IMR-90 (cell line): ENCODE measurements around the gene COG3. TPM values are rescaled to one million over a fixed set of nuclear protein-coding genes. Genes with fewer than 3 reads are reported as not detected.

ENCODE experiments used
- ATAC-seq: fragments of 200-7000 bp; cut with Tn5 transposase; 2 replicates; pipeline ENCODE4 v1.9.1; 2020; ENCODE audit warnings: low read depth, mild to moderate bottlenecking, moderate library complexity
- BruUV-seq: library from RNA; stranded (reverse); fragments of 400-500 nt; replicated peaks from 2 replicates; lab custom pipeline; 2021; lab: Mats Ljungman, UMichigan
- CTCF ChIA-PET: fragments of 300-600 bp; formaldehyde crosslinking; extraction: SDS; loops from one replicate; lab custom pipeline; 2021; ENCODE audit warnings: antibody characterized with exemption; lab: Yijun Ruan, JAX
- POLR2A ChIA-PET: fragments of 300-600 bp; sonication (Branson Sonifier 250); formaldehyde crosslinking; loops from one replicate; lab custom pipeline; 2022; ENCODE audit warnings: antibody characterized with exemption; ENCODE audit not compliant: unreplicated experiment; lab: Charles Lee
- DNase-seq: peaks from one replicate; pipeline ENCODE4 v3.0.0; 2013
- H2AFZ ChIP-seq: replicated peaks from 2 replicates; pipeline ENCODE3; 2013; ENCODE audit warnings: low read length, mild to moderate bottlenecking; ENCODE audit not compliant: poor library complexity
- H2AK5ac ChIP-seq: 2 replicates; pipeline ENCODE4 v1.6.1; 2013; ENCODE audit warnings: low read depth, low read length, inconsistent platforms
- H2AK9ac ChIP-seq: replicated peaks from 2 replicates; pipeline ENCODE3; 2013; ENCODE audit warnings: mild to moderate bottlenecking, low read depth, low read length, moderate library complexity; ENCODE audit not compliant: poor library complexity
- H2BK120ac ChIP-seq: 2 replicates; pipeline ENCODE4 v1.6.1; 2013; ENCODE audit warnings: low read depth, low read length, inconsistent platforms
- H2BK15ac ChIP-seq: 3 replicates; pipeline ENCODE4 v1.6.1; 2013; ENCODE audit warnings: low read depth, low read length, inconsistent platforms
- H2BK20ac ChIP-seq: 2 replicates; pipeline ENCODE4 v1.6.1; 2013; ENCODE audit warnings: low read depth, mild to moderate bottlenecking, inconsistent platforms, low read length, moderate library complexity
- H2BK5ac ChIP-seq: 2 replicates; pipeline ENCODE4 v1.6.1; 2013; ENCODE audit warnings: mild to moderate bottlenecking, low read depth, low read length, inconsistent platforms; ENCODE audit not compliant: poor library complexity, severe bottlenecking
- H3K14ac ChIP-seq: replicated peaks from 2 replicates; pipeline ENCODE4 v1.6.1; 2013; ENCODE audit warnings: low read depth, low read length, inconsistent platforms
- H3K18ac ChIP-seq: 2 replicates; pipeline ENCODE4 v1.6.1; 2013; ENCODE audit warnings: low read depth, low read length, control low read depth
- H3K23ac ChIP-seq: 2 replicates; pipeline ENCODE4 v1.6.1; 2013; ENCODE audit warnings: low read depth, low read length, inconsistent platforms
- H3K27ac ChIP-seq: 2 replicates; pipeline ENCODE4 v1.5.1; 2013; ENCODE audit warnings: mild to moderate bottlenecking, control low read depth, low read length; ENCODE audit not compliant: insufficient read depth
- H3K27me3 ChIP-seq: 2 replicates; pipeline ENCODE4 v1.6.1; 2013; ENCODE audit warnings: low read length; ENCODE audit not compliant: control insufficient read depth, insufficient read depth
- H3K36me3 ChIP-seq: 2 replicates; pipeline ENCODE4 v1.6.1; 2013; ENCODE audit warnings: low read length, mixed read lengths; ENCODE audit not compliant: control insufficient read depth, insufficient read depth
- H3K4ac ChIP-seq: 2 replicates; pipeline ENCODE4 v1.6.1; 2013; ENCODE audit warnings: low read depth, low read length, inconsistent platforms
- H3K4me1 ChIP-seq: 2 replicates; pipeline ENCODE4 v1.6.1; 2013; ENCODE audit warnings: low read length, mixed read lengths; ENCODE audit not compliant: control insufficient read depth, insufficient read depth
- H3K4me2 ChIP-seq: 2 replicates; pipeline ENCODE4 v1.6.1; 2013; ENCODE audit warnings: low read depth, mild to moderate bottlenecking, control low read depth, low read length, moderate library complexity
- H3K4me3 ChIP-seq: 2 replicates; pipeline ENCODE4 v1.5.1; 2013; ENCODE audit warnings: low read depth, mild to moderate bottlenecking, control low read depth, low read length, moderate library complexity; ENCODE audit not compliant: insufficient read depth
- H3K56ac ChIP-seq: 2 replicates; pipeline ENCODE4 v1.6.1; 2013; ENCODE audit warnings: low read length, inconsistent platforms; ENCODE audit not compliant: insufficient read depth; ENCODE audit errors: extremely low read depth
- H3K79me1 ChIP-seq, 2 experiments: 2 replicates each; pipeline ENCODE4 v1.6.1; 2013; ENCODE audit warnings: low read length in 2 of 2, inconsistent platforms in 1 of 2, low read depth in 1 of 2
- H3K9ac ChIP-seq: 2 replicates; pipeline ENCODE4 v1.6.1; 2013; ENCODE audit warnings: low read depth, low read length, control low read depth
- H3K9me1 ChIP-seq: 2 replicates; pipeline ENCODE4 v1.6.1; 2013; ENCODE audit warnings: low read length, inconsistent platforms; ENCODE audit not compliant: insufficient read depth
- H3K9me3 ChIP-seq: 2 replicates; pipeline ENCODE4 v1.6.1; 2013; ENCODE audit warnings: low read length; ENCODE audit not compliant: control insufficient read depth, insufficient read depth
- H4K20me1 ChIP-seq: 2 replicates; pipeline ENCODE4 v1.6.1; 2013; ENCODE audit warnings: low read length, inconsistent platforms; ENCODE audit not compliant: insufficient read depth
- H4K5ac ChIP-seq: 2 replicates; pipeline ENCODE4 v1.6.1; 2013; ENCODE audit warnings: mild to moderate bottlenecking, low read depth, low read length, control low read depth
- H4K8ac ChIP-seq, 2 experiments: 2 replicates each; pipeline ENCODE4 v1.6.1; 2013; ENCODE audit warnings: low read depth in 2 of 2, low read length in 2 of 2, control low read depth in 1 of 2, inconsistent platforms in 1 of 2
- H4K91ac ChIP-seq: 2 replicates; pipeline ENCODE4 v1.6.1; 2013; ENCODE audit warnings: low read depth, low read length, inconsistent platforms; ENCODE audit not compliant: insufficient read depth
- BHLHE40 ChIP-seq: fragments of 150-350 bp; IDR thresholded peaks from 2 replicates; pipeline ENCODE4 v1.6.1; 2016; ENCODE audit warnings: mild to moderate bottlenecking, low read depth, low read length
- CEBPB ChIP-seq: IDR thresholded peaks from 2 replicates; pipeline ENCODE4 v1.6.1; 2012; ENCODE audit warnings: low read depth, low read length, improper control_type of control experiment
- CHD1 ChIP-seq: IDR thresholded peaks from 2 replicates; pipeline ENCODE4 v1.6.1; 2012; ENCODE audit warnings: low read depth, low read length, improper control_type of control experiment
- MAFK ChIP-seq: IDR thresholded peaks from 2 replicates; pipeline ENCODE4 v1.6.1; 2012; ENCODE audit warnings: low read depth, low read length, improper control_type of control experiment
- MAZ ChIP-seq: IDR thresholded peaks from 2 replicates; pipeline ENCODE4 v1.6.1; 2012; ENCODE audit warnings: low read depth, mild to moderate bottlenecking, low read length, improper control_type of control experiment, moderate library complexity, borderline replicate concordance
- MXI1 ChIP-seq: IDR thresholded peaks from 2 replicates; pipeline ENCODE4 v1.6.1; 2012; ENCODE audit warnings: low read depth, mild to moderate bottlenecking, low read length, moderate library complexity, borderline replicate concordance
- NFE2L2 ChIP-seq: fragments of 150-350 bp; IDR thresholded peaks from 2 replicates; pipeline ENCODE4 v1.6.1; 2016; ENCODE audit warnings: low read depth, mild to moderate bottlenecking, low read length
- POLR2A ChIP-seq: IDR thresholded peaks from 2 replicates; pipeline ENCODE4 v1.6.1; 2012; ENCODE audit warnings: mild to moderate bottlenecking, low read depth, low read length
- RAD21 ChIP-seq: IDR thresholded peaks from 2 replicates; pipeline ENCODE4 v1.6.1; 2012; ENCODE audit warnings: low read length, improper control_type of control experiment
- RCOR1 ChIP-seq: IDR thresholded peaks from 2 replicates; pipeline ENCODE4 v1.6.1; 2012; ENCODE audit warnings: mild to moderate bottlenecking, low read length, improper control_type of control experiment; ENCODE audit not compliant: insufficient replicate concordance
- RFX5 ChIP-seq: IDR thresholded peaks from 2 replicates; pipeline ENCODE4 v1.8.0; 2012; ENCODE audit warnings: low read depth, mild to moderate bottlenecking, low read length, moderate library complexity
- SMC3 ChIP-seq: fragments of 150-350 bp; IDR thresholded peaks from 2 replicates; pipeline ENCODE4 v1.6.1; 2016; ENCODE audit warnings: low read depth, mild to moderate bottlenecking, antibody characterized with exemption, low read length, moderate library complexity
- USF2 ChIP-seq: fragments of 150-350 bp; IDR thresholded peaks from 2 replicates; pipeline ENCODE4 v1.6.1; 2017; ENCODE audit warnings: mild to moderate bottlenecking, antibody characterized with exemption, low read length, low read depth
- dilution Hi-C: fragments of 300-500 bp; cut with HindIII; formaldehyde crosslinking; loops from one replicate; pipeline ENCODE4 v1.14.3; 2018; ENCODE audit warnings: low sequenced_read_pairs; ENCODE audit not compliant: unreplicated experiment
- in situ Hi-C: fragments of 300-500 bp; cut with MboI; formaldehyde crosslinking; loops from 3 replicates; pipeline ENCODE4 v1.14.3; 2019; ENCODE audit warnings: low sequenced_read_pairs, inconsistent platforms, mixed read lengths
- intact Hi-C: fragments of 100-400 bp; cut with micrococcal nuclease; formaldehyde crosslinking; loops from 2 replicates; pipeline ENCODE4 v1.10.0; 2022
- polyA plus RNA-seq, 3 experiments: library from polyadenylated mRNA; depleted of rRNA; stranded (reverse); fragments of >200 nt; gene quantifications; 2 replicates each; pipeline ENCODE4 v1.2.3, GENCODE V29; 2012; ENCODE audit warnings: low replicate concordance in 1 of 3
- total RNA-seq: library from RNA; depleted of rRNA; stranded (reverse); fragments of >200 nt; gene quantifications from 2 replicates; pipeline ENCODE4 v1.2.3, GENCODE V29; 2012
- TF ChIP-seq, protein P1 (sequence below): fragments of 150-350 bp; IDR thresholded peaks from 2 replicates; pipeline ENCODE4 v1.6.1; 2016; ENCODE audit warnings: low read depth, mild to moderate bottlenecking, low read length, moderate library complexity, borderline replicate concordance
- TF ChIP-seq, protein P2 (sequence below): conservative IDR thresholded peaks from 2 replicates; pipeline ENCODE4 v1.5.1; 2012; ENCODE audit warnings: mild to moderate bottlenecking, low read depth, low read length, improper control_type of control experiment

Gene COG3
- total and polyA plus RNA-seq, 2 of the 4 experiments (the other 2 are of a cell fraction), result 21.7 to 31.9 TPM

- Histone ChIP-seq H2AK9ac (no peak overlapping the region), H2AFZ (no peak overlapping the region), H4K20me1 (peaks cover 14% of the 10 kb centered on the region; the same call in 1 of the 2 replicates), H2BK120ac (no peak overlapping the region), H2AK5ac (no peak overlapping the region), H2BK5ac (no peak overlapping the region), H3K36me3 (peaks cover 30% of the 10 kb centered on the region), H3K18ac (no peak overlapping the region), H2BK15ac (no peak overlapping the region; the same call in 2 of the 3 replicates), H3K27ac (no peak overlapping the region), H3K27me3 (no peaks in the 10 kb centered on the region), H3K4me1 (peaks cover 8% of the 10 kb centered on the region), H3K23ac (no peak overlapping the region), H3K14ac (no peak overlapping the region), H3K4me2 (no peak overlapping the region), H2BK20ac (no peak overlapping the region), H4K5ac (no peak overlapping the region), H3K9me3 (no peaks in the 10 kb centered on the region), H3K56ac (no peak overlapping the region), H3K9me1 (peaks cover 17% of the 10 kb centered on the region), H4K91ac (no peak overlapping the region), H3K9ac (no peak overlapping the region), H3K4ac (no peak overlapping the region), H4K8ac (no peak overlapping the region), H3K4me3 (no peak overlapping the region), H3K79me1 (peaks cover 36 to 57% of the 10 kb centered on the region in 2 experiments)
- TF ChIP-seq MXI1 (no peak), CEBPB (no peak), MAFK (no peak), RCOR1 (no peak), MAZ (no peak), USF2 (no peak), RAD21 (no peak), BHLHE40 (no peak), CHD1 (no peak), RFX5 (no peak), SMC3 (no peak), NFE2L2 (no peak), POLR2A (no peak)
- TF ChIP-seq, protein P1, sequence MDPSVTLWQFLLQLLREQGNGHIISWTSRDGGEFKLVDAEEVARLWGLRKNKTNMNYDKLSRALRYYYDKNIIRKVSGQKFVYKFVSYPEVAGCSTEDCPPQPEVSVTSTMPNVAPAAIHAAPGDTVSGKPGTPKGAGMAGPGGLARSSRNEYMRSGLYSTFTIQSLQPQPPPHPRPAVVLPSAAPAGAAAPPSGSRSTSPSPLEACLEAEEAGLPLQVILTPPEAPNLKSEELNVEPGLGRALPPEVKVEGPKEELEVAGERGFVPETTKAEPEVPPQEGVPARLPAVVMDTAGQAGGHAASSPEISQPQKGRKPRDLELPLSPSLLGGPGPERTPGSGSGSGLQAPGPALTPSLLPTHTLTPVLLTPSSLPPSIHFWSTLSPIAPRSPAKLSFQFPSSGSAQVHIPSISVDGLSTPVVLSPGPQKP, result no peak
- TF ChIP-seq, protein P2, sequence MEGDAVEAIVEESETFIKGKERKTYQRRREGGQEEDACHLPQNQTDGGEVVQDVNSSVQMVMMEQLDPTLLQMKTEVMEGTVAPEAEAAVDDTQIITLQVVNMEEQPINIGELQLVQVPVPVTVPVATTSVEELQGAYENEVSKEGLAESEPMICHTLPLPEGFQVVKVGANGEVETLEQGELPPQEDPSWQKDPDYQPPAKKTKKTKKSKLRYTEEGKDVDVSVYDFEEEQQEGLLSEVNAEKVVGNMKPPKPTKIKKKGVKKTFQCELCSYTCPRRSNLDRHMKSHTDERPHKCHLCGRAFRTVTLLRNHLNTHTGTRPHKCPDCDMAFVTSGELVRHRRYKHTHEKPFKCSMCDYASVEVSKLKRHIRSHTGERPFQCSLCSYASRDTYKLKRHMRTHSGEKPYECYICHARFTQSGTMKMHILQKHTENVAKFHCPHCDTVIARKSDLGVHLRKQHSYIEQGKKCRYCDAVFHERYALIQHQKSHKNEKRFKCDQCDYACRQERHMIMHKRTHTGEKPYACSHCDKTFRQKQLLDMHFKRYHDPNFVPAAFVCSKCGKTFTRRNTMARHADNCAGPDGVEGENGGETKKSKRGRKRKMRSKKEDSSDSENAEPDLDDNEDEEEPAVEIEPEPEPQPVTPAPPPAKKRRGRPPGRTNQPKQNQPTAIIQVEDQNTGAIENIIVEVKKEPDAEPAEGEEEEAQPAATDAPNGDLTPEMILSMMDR, result no peak
- BruUV-seq, result no TSS peak
- DNase-seq (no peak), ATAC-seq (no peak)
- dilution Hi-C loops, result no loop called here
- intact Hi-C loops, result no loop called here
- in situ Hi-C loops, result no loop called here
- CTCF ChIA-PET, result no interaction called here
- POLR2A ChIA-PET, result no interaction called here
Observed at GRCh38 chr13:45503658-45504057, 38.9 kb downstream of the COG3 start.
